ENCODE measurements around the gene NCAM1. TPM values are rescaled to one million over a fixed set of nuclear protein-coding genes. Genes with fewer than 3 reads are reported as not detected.

NCAM1 gene
- total RNA-seq, 1 experiment from 2014 or later = 0.95 TPM

- POLR2A ChIA-PET = no interaction called here
- CTCF ChIA-PET = no interaction called here
- no TSS peak for BruUV-seq (replicated peaks)
- Mint-ChIP-seq H3K36me3 (ENCODE audit: insufficient read depth, unreplicated experiment) (no peaks in the 10 kb centered on the region), H3K27me3 (ENCODE audit: insufficient read depth, unreplicated experiment) (peaks cover 46% of the 10 kb centered on the region), H3K9me3 (ENCODE audit: unreplicated experiment) (no peaks in the 10 kb centered on the region), H3K27ac (ENCODE audit: unreplicated experiment) (no peak overlapping the region), H3K4me1 (ENCODE audit: low read depth, unreplicated experiment) (no peaks in the 10 kb centered on the region), H3K4me3 (ENCODE audit: unreplicated experiment) (no peak overlapping the region)
- H3K27me3 ChIP-seq (replicated peaks; ENCODE audit: control insufficient read depth, insufficient read depth, low read length) = no peaks in the 10 kb centered on the region; the same call in 1 of the 2 replicates
- intact Hi-C loops (cut with micrococcal nuclease; ENCODE audit: unreplicated experiment) = no loop called here
- DNase-seq = no peak
- no peaks in the 10 kb centered on the region for H3K9me3 ChIP-seq
- TF ChIP-seq, protein P1, sequence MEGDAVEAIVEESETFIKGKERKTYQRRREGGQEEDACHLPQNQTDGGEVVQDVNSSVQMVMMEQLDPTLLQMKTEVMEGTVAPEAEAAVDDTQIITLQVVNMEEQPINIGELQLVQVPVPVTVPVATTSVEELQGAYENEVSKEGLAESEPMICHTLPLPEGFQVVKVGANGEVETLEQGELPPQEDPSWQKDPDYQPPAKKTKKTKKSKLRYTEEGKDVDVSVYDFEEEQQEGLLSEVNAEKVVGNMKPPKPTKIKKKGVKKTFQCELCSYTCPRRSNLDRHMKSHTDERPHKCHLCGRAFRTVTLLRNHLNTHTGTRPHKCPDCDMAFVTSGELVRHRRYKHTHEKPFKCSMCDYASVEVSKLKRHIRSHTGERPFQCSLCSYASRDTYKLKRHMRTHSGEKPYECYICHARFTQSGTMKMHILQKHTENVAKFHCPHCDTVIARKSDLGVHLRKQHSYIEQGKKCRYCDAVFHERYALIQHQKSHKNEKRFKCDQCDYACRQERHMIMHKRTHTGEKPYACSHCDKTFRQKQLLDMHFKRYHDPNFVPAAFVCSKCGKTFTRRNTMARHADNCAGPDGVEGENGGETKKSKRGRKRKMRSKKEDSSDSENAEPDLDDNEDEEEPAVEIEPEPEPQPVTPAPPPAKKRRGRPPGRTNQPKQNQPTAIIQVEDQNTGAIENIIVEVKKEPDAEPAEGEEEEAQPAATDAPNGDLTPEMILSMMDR (IDR thresholded peaks at IDR 0.05; ENCODE audit: insufficient read depth in 1 of 2, low read depth in 1 of 2, low read length in 1 of 2, severe bottlenecking in 1 of 2, unreplicated experiment in 1 of 2) = no peak
- H3K4me1 ChIP-seq = no peaks in the 10 kb centered on the region
- H3K4me3 ChIP-seq (ENCODE audit: low read depth, low read length) = no peak overlapping the region
- H3K36me3 ChIP-seq (ENCODE audit: control insufficient read depth, insufficient read depth, low read length) = no peaks in the 10 kb centered on the region
These were observed 124.2 kb downstream of the NCAM1 start for GRCh38 chr11:113085446-113085845.

- no peaks in the 10 kb centered on the region for H3K9me3 ChIP-seq
- H3K4me3 ChIP-seq (ENCODE audit: low read depth, low read length) = no peak overlapping the region
- ChIA-PET CTCF (no interaction called here), POLR2A (no interaction called here)
- no peaks in the 10 kb centered on the region for H3K4me1 ChIP-seq
- no peaks in the 10 kb centered on the region for H3K36me3 Mint-ChIP-seq (ENCODE audit: insufficient read depth, unreplicated experiment)
- TF ChIP-seq, protein P1 (IDR thresholded peaks at IDR 0.05; ENCODE audit: insufficient read depth in 1 of 2, low read depth in 1 of 2, low read length in 1 of 2, severe bottlenecking in 1 of 2, unreplicated experiment in 1 of 2) = no peak
- no peak overlapping the region for H3K27ac Mint-ChIP-seq (ENCODE audit: unreplicated experiment)
- no peaks in the 10 kb centered on the region for H3K4me1 Mint-ChIP-seq (ENCODE audit: low read depth, unreplicated experiment)
- H3K36me3 ChIP-seq (ENCODE audit: control insufficient read depth, insufficient read depth, low read length) = no peaks in the 10 kb centered on the region
- peaks cover 40% of the 10 kb centered on the region for H3K27me3 Mint-ChIP-seq (ENCODE audit: insufficient read depth, unreplicated experiment)
- no peak for DNase-seq
- BruUV-seq (replicated peaks) = no TSS peak
- H3K9me3 Mint-ChIP-seq (ENCODE audit: unreplicated experiment) = no peaks in the 10 kb centered on the region
- no peaks in the 10 kb centered on the region for H3K27me3 ChIP-seq (replicated peaks; ENCODE audit: control insufficient read depth, insufficient read depth, low read length)
- no peak overlapping the region for H3K4me3 Mint-ChIP-seq (ENCODE audit: unreplicated experiment)
- intact Hi-C loops (cut with micrococcal nuclease; ENCODE audit: unreplicated experiment) = no loop called here
These were observed 126.5 kb downstream of the NCAM1 start for GRCh38 chr11:113087706-113088105.

DNA sequence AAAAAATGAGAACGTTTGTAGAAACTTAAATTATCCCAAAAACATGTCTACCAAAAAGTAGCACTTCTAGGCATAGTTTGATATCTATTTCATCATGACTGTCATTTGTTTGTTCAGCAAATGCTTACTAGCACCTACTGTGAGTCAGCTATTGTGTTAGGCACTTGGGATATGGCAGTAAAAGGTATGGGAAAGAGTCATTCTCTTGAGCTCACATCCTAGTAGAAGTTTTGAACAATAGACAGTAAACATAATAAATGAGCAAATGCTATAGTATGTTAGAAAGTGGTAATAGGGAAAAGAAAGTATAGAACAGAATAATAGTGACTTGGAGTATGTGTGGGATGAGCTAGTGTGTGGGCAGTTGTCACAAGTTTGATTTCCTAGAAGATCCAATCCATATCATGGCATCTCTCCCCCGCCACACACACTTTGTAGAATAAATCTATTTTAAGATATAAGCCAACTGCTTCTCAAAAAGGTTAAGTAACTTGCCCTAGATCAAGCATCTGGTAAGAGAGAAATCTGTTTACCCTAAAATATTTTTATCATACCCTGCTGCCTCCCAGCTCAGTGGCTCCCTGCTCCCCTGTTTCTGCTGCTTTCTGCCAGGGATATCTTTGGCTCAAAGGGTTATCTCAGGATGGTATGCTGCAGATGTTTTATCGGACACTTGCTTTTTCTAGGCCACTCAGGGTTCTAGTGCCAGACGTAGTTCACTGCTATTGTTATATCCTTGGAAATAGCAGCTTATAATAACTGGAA lies 129.7 kb downstream of the NCAM1 start:
- H3K4me3 Mint-ChIP-seq (ENCODE audit: unreplicated experiment) = no peak overlapping the region
- no peaks in the 10 kb centered on the region for H3K36me3 Mint-ChIP-seq (ENCODE audit: insufficient read depth, unreplicated experiment)
- no TSS peak for BruUV-seq (replicated peaks)
- no peaks in the 10 kb centered on the region for H3K9me3 Mint-ChIP-seq (ENCODE audit: unreplicated experiment)
- peaks cover 29% of the 10 kb centered on the region for H3K27me3 Mint-ChIP-seq (ENCODE audit: insufficient read depth, unreplicated experiment)
- Histone ChIP-seq H3K27me3 (replicated peaks; ENCODE audit: control insufficient read depth, insufficient read depth, low read length) (peaks cover 1% of the 10 kb centered on the region; the same call in 1 of the 2 replicates), H3K36me3 (ENCODE audit: control insufficient read depth, insufficient read depth, low read length) (no peaks in the 10 kb centered on the region), H3K4me1 (no peaks in the 10 kb centered on the region), H3K4me3 (ENCODE audit: low read depth, low read length) (no peak overlapping the region), H3K9me3 (no peaks in the 10 kb centered on the region)
- no peaks in the 10 kb centered on the region for H3K4me1 Mint-ChIP-seq (ENCODE audit: low read depth, unreplicated experiment)
- no peak overlapping the region for H3K27ac Mint-ChIP-seq (ENCODE audit: unreplicated experiment)
- intact Hi-C loops (cut with micrococcal nuclease; ENCODE audit: unreplicated experiment) = no loop called here
- TF ChIP-seq, protein P1 (IDR thresholded peaks at IDR 0.05; ENCODE audit: insufficient read depth in 1 of 2, low read depth in 1 of 2, low read length in 1 of 2, severe bottlenecking in 1 of 2, unreplicated experiment in 1 of 2) = no peak
- ChIA-PET CTCF (no interaction called here), POLR2A (no interaction called here)
- DNase-seq = no peak
